HG03521 (cell line): ENCODE results near the gene EZH1.

ENCODE experiments used
- ATAC-seq: cut with Tn5 transposase; IDR thresholded peaks from one replicate; pipeline ENCODE4 v1.9.1; 2021; ENCODE audit warnings: mild to moderate bottlenecking, moderate library complexity; ENCODE audit not compliant: unreplicated experiment

Gene EZH1

GRCh38 chr17:42685831-42686230 is 59.0 kb downstream of the EZH1 start:
- ATAC-seq = no peak

- no peak for ATAC-seq
Measured at GRCh38 chr17:42684929-42685556, 59.8 kb downstream of the EZH1 start.

DNA sequence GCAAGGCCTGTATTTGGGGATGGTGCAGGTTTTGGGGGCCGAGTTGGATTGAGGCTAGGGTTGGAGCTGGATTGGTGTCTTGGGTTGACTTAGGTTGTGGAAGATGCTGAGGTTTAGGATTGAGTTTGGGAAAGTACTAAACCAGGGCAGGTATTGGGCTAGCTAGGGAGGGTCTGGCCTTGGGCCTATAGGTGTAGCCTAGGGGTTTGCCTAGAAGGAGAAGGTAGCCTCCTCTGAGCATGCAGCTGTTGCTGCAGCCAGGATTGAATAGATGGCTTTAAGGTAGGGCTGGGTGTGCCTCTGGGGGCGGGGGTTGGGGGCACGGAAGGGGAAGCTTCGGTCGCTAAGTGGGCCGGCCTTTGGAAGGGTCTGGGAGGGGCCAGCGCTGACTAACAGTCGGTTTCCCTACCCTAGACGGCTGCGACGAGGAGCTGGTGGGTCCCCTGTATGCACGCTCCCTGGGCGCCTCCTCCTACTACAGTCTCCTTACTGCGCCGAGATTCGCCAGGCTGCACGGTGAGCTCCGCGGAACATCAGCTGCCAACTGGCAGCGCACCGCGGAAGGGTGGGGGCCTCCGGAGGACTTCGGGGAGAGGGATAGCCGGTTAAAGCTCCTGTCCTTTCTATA is 61.3 kb downstream of the EZH1 start:
- no peak for ATAC-seq

GRCh38 chr17:42682722-42683403 is 62.0 kb downstream of the EZH1 start:
- no peak for ATAC-seq

DNA sequence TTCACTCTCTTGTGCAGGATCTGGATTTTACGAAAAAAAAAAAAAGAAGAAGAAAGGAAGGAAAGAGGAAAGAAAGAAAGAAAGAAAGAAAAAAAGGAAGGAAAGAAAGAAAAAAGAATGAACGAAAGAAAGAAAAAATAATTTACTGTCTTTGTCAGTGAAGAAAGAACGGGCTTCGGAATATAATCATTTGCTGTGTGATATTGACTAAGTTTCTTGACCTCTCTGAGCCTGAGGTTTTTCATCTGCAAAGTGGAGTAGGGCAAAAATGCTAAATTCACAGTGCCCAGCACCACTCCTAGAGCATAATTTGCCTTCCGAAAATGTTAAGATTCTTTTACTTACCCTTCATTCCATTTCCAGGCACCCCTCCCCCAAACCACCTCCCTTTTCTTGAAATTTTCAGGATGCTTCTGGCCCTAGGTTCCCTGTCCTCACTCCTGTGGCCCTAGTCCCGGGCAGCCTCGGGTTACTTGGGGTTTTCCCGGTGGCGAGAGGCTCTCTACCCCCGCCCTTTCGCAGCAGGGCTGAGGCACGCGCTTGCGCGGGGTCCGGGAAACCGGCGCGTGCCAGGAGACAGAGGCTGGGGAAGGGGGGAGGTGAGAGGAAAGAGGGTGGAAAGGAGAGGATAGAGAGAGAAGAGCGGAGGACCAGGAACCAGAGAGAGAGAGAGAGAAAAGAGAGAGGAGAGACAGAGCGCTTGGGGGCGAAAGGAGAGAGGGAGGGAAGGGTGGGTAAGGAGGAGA is 62.7 kb downstream of the EZH1 start, which contains the start of gene CNTNAP1:
TSS of gene CNTNAP1 (plus strand) at position 556 of the 746 bp plus-strand sequence. CDS start 299 bp downstream, outside the sequence.
- no peak for ATAC-seq

DNA sequence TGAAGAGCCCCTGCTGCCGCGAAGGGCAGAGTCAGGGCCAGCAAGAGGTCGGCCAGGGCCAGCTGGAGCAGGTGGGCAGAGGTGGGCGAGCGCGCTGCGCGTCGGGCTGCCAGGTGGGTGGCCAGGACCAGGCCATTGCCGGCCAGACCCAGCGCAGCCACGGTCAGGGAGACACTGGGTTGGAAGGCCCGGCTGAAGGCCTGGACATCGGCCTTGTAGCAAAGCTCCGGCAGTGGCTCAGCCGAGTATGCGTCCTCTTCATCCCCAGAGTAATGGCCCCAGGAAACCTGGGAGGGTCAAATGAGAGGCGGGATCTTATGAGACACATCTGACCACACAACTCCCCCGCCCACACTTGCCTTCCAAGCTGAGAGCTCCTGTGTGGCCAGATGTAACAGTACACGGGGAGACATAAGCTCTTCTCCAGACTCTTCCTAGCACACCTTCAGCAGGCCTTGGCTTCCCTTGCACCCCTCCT is 64.5 kb downstream of the EZH1 start:
- no peak for ATAC-seq

- no peak for ATAC-seq
Measured at GRCh38 chr17:42679492-42680330, 65.1 kb downstream of the EZH1 start.

- ATAC-seq = no peak
Measured at GRCh38 chr17:42678951-42679491, 65.8 kb downstream of the EZH1 start.

GRCh38 chr17:42677921-42678781 is 66.7 kb downstream of the EZH1 start:
- peak; percentile 19 for ATAC-seq

GRCh38 chr17:42677012-42677857 is 67.6 kb downstream of the EZH1 start:
- ATAC-seq = peak; percentile 69

GRCh38 chr17:42676424-42677011 is 68.3 kb downstream of the EZH1 start, which contains the start of gene PLEKHH3:
Gene PLEKHH3, minus strand, starts transcription at chr17:42676994. Its CDS starts 431 bp downstream, at chr17:42676563.
- ATAC-seq = no peak

DNA sequence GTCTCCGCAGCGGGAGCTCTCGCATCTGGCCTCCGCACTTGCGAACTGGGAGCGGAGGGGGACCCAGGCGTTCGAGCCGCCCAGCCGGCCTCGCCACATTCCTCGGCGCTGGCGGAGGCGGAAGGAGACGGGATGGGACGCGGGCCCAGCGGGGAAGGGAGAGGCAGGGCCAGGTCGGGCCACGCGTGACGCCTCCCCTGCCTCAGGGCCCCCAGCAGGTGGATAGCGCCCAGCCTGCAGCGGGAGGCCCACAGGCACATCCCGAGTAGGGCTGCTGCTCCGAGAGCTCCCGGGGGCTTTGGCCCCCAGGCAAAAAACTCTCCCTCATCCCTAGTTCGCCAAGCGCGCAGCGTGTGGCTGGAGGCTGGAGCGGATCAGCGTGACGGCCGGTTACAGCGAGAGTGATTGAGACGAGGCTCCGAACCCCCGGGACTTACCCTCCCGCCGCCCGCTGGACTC is 68.8 kb downstream of the EZH1 start:
- ATAC-seq = no peak

GRCh38 chr17:42675348-42675964 is 69.4 kb downstream of the EZH1 start:
- no peak for ATAC-seq

DNA sequence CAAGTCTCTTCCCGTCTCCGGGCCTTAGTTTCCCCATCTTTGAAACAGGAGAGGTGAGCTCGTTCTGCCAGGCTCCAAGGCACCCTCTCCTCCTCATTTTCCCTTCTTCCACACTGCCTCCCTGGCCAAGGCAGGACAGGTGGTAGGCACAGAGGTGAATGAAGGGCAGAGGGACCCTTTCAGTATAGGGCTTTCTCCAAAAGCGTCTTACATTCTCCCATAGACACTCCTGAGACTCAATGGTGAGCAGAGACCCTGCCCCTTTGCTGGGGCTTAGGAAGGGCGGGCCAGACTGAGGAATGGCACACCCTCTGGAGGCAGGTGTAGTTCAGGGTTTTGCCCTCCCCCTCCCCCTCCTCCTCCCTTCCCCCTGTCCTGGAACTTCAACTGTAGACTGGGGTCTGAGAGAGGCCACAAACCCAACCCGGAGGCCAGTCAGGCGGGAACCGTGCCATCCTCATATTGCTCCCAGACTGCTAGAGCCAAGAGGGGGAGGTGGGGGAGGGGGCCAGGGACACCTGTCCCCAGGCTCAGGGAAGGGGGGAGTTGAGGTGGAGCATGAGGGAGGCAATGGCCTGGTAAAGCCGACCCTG is 70.0 kb downstream of the EZH1 start:
- no peak for ATAC-seq

- no peak for ATAC-seq
Measured at GRCh38 chr17:42673885-42674754, 70.7 kb downstream of the EZH1 start.
